ENCODE results near the gene CIAO2A.
"Not testable (repeated sequence)": the region's sequence is repeated elsewhere in the genome, so short reads cannot be mapped to it uniquely, and the experiment has no call there.

The CIAO2A gene

GRCh38 chr15:64092075-64092820, 1.4 kb downstream of the CIAO2A start:
- peak overlapping the region; percentile 83 for H3K4me3 ChIP-seq (ENCODE audit: low read depth, low read length)
- DNase-seq (ENCODE audit: low read depth), result peak; percentile 28
- no peak for TF ChIP-seq MAX (IDR thresholded peaks at IDR 0.05; ENCODE audit: low read depth, low read length)
- no peak for TF ChIP-seq MYC (IDR thresholded peaks at IDR 0.05; ENCODE audit: low read depth, low read length)
- no peak for TF ChIP-seq CTCF (IDR thresholded peaks at IDR 0.05; ENCODE audit: low read depth, low read length)
- TF ChIP-seq POLR2A (IDR thresholded peaks at IDR 0.05; ENCODE audit: extremely low read depth, insufficient read length), result no peak

DNA sequence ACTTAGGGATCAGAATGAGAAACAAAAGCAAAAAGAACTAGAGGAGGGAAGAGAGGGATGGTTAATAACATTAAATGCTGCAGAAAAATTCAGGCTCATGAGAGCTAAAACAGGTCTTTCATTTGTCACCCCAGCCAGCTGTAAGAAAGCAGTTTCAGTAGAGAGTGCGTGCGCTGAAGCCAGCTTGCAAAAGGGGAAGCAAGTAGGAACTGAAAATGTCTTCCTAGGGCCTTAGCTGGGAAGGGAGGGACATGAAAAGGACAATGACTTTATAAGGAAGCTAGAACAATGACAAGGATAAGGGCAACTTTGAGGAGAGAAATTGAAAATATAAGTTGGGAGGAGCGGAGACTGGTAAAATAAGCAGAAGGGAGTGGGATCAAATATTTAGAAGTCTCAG, 3.1 kb downstream of the CIAO2A start:
- H3K4me3 ChIP-seq (ENCODE audit: low read depth, low read length), result no peak overlapping the region
- no peak for TF ChIP-seq MAX (IDR thresholded peaks at IDR 0.05; ENCODE audit: low read depth, low read length)
- peak; percentile 63 for DNase-seq (ENCODE audit: low read depth)

GRCh38 chr15:64089543-64090280, 3.9 kb downstream of the CIAO2A start:
- TF ChIP-seq MYC (IDR thresholded peaks at IDR 0.05; ENCODE audit: low read depth, low read length), result no peak
- 0 out of 2 replicates have a peak, but pooled peaks have one; percentile 12 for TF ChIP-seq MAX (IDR thresholded peaks at IDR 0.05; ENCODE audit: low read depth, low read length)
- peak; percentile 31 for DNase-seq (ENCODE audit: low read depth)
- no peak overlapping the region for H3K4me3 ChIP-seq (ENCODE audit: low read depth, low read length)

DNA sequence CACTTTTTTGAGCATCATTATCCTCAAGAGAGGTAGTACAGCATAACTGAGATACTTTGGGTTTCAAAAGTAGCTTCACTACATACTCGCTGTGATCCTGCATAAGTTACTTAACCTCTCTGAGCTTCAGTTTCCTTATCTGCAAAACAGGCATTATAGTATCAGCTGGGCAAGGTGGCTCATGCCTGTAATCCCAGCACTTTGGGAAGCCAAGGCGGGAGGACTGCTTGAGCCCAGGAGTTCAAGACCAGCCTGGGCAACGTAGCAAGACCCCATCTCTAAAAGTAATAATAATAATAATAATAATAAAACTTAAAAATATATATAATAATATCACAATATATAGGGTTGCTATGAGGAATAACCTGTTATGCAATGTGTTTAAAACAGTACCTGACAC, 10.9 kb downstream of the CIAO2A start:
- DNase-seq (ENCODE audit: low read depth), result no peak
- no peak for TF ChIP-seq MYC (IDR thresholded peaks at IDR 0.05; ENCODE audit: low read depth, low read length)
- no peak for TF ChIP-seq POLR2A (IDR thresholded peaks at IDR 0.05; ENCODE audit: extremely low read depth, insufficient read length)
- no peak for TF ChIP-seq CTCF (IDR thresholded peaks at IDR 0.05; ENCODE audit: low read depth, low read length)
- no peak for TF ChIP-seq MAX (IDR thresholded peaks at IDR 0.05; ENCODE audit: low read depth, low read length)
- no peak overlapping the region for H3K4me3 ChIP-seq (ENCODE audit: low read depth, low read length)

DNA sequence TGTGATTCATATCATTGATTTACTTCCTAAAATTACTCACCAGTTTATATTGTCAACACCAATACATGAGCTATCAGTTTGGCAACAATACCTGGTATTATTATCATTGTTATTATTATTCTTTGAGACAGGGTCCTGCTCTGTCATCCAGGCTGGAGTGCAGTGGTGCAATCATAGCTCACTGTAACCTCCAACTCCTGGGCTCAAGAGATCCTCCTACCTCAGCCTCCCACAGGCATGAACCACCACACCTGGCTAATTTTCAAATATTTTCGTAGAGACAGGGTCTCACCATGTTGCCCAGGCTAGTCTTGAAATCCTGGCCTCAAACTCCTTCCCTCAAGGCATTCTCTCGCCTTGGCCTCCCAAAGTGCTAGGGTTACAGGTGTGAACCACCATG, 20.1 kb downstream of the CIAO2A start:
- H3K4me3 ChIP-seq (ENCODE audit: low read depth, low read length); DNase-seq (ENCODE audit: low read depth): not testable (repeated sequence)

DNA sequence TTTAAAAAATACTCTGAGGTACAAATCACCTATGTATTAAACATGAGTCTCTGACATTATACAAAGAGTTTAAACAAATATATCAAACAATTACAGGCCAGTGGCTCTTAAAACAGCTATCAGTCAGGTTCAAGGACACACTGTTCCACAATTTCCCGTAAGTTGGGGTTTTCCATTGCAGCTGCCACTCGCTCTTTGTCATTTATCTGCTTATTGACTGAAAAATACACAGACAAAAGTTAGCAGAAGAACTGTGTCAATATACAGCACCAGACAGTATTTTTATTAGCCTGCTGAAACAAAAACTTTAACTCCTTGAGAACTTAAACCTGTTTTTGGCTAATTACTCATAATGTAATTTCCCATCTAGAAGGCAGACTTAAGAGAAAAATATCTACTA, 20.8 kb downstream of the CIAO2A start:
- TF ChIP-seq CTCF (IDR thresholded peaks at IDR 0.05; ENCODE audit: low read depth, low read length) (no peak), POLR2A (IDR thresholded peaks at IDR 0.05; ENCODE audit: extremely low read depth, insufficient read length) (no peak), MYC (IDR thresholded peaks at IDR 0.05; ENCODE audit: low read depth, low read length) (no peak), MAX (IDR thresholded peaks at IDR 0.05; ENCODE audit: low read depth, low read length) (no peak)
- no peak overlapping the region for H3K4me3 ChIP-seq (ENCODE audit: low read depth, low read length)
- DNase-seq (ENCODE audit: low read depth), result no peak

GRCh38 chr15:64071931-64072765, 21.5 kb downstream of the CIAO2A start:
- TF ChIP-seq MAX (IDR thresholded peaks at IDR 0.05; ENCODE audit: low read depth, low read length) (no peak), MYC (IDR thresholded peaks at IDR 0.05; ENCODE audit: low read depth, low read length) (no peak), POLR2A (IDR thresholded peaks at IDR 0.05; ENCODE audit: extremely low read depth, insufficient read length) (no peak), CTCF (IDR thresholded peaks at IDR 0.05; ENCODE audit: low read depth, low read length) (no peak)
- DNase-seq (ENCODE audit: low read depth), result no peak
- no peak overlapping the region for H3K4me3 ChIP-seq (ENCODE audit: low read depth, low read length)
